SK-N-SH (cell line): ENCODE measurements around the gene ZDHHC19. TPM values are rescaled to one million over a fixed set of nuclear protein-coding genes. Genes with fewer than 3 reads are reported as not detected.

Experiments
- CTCF ChIA-PET: fragments of 300-600, 350-600 bp; formaldehyde crosslinking; extraction: SDS; loops from one replicate; lab custom pipeline; 2021; lab: Yijun Ruan, JAX
- POLR2A ChIA-PET: fragments of 350-600 bp; sonication (Branson Sonifier 250); formaldehyde crosslinking; extraction: SDS; loops from one replicate; lab custom pipeline; 2020; ENCODE audit warnings: antibody characterized with exemption, inconsistent platforms; lab: Yijun Ruan, JAX
- DNase-seq: peaks from one replicate; pipeline ENCODE4 v3.0.0; 2012
- H2AFZ ChIP-seq: fragments of 200-600 bp; sonication (generic); 2 replicates; pipeline ENCODE4 v1.8.1; 2016; ENCODE audit warnings: antibody characterized with exemption, mild to moderate bottlenecking, low read depth
- H3F3A ChIP-seq: fragments of 200-600 bp; sonication (generic); replicated peaks from 2 replicates; pipeline ENCODE3; 2016; ENCODE audit warnings: antibody characterized with exemption, mild to moderate bottlenecking; ENCODE audit not compliant: insufficient read depth
- H3K27ac ChIP-seq, 2 experiments: fragments of 200-500 bp in 1 of 2; fragments of 200-600 bp in 1 of 2; sonication (Bioruptor generic) in 1 of 2; sonication (generic), shearing (Covaris generic) in 1 of 2; 2 replicates each; pipeline versions ENCODE4 v1.5.1 to v1.6.1; 2014 to 2016; ENCODE audit warnings: low read depth in 2 of 2, inconsistent platforms in 1 of 2, low read length in 1 of 2, mild to moderate bottlenecking in 1 of 2, mixed read lengths in 1 of 2
- H3K27me3 ChIP-seq: fragments of 200-600 bp; sonication (generic), shearing (Covaris generic); 2 replicates; pipeline ENCODE4 v1.6.1; 2016; ENCODE audit warnings: mixed run types; ENCODE audit not compliant: insufficient read depth
- H3K36me3 ChIP-seq, 2 experiments: fragments of 200-500 bp in 1 of 2; fragments of 200-600 bp in 1 of 2; sonication (Bioruptor generic) in 1 of 2; sonication (generic) in 1 of 2; replicated peaks in 1 of 2; 2 replicates each; pipeline versions ENCODE3 to v1.5.1; 2014 to 2016; ENCODE audit warnings: low read length in 1 of 2, mild to moderate bottlenecking in 1 of 2; ENCODE audit not compliant: insufficient read depth in 2 of 2, control insufficient read depth in 1 of 2
- H3K4me1 ChIP-seq, 2 experiments: fragments of 200-500 bp in 1 of 2; fragments of 200-600 bp in 1 of 2; sonication (Bioruptor generic) in 1 of 2; sonication (generic), shearing (Covaris generic) in 1 of 2; 2 replicates each; pipeline versions ENCODE4 v1.5.1 to v1.6.1; 2014 to 2016; ENCODE audit warnings: low read depth in 1 of 2, low read length in 1 of 2, mixed run types in 1 of 2; ENCODE audit not compliant: insufficient read depth in 2 of 2, control insufficient read depth in 1 of 2
- H3K4me2 ChIP-seq: fragments of 200-600 bp; sonication (generic), shearing (Covaris generic); 2 replicates; pipeline ENCODE4 v1.6.1; 2017; ENCODE audit warnings: mixed run types
- H3K4me3 ChIP-seq, 2 experiments: fragments of 200-500 bp in 1 of 2; fragments of 200-600 bp in 1 of 2; sonication (Bioruptor generic) in 1 of 2; sonication (generic), shearing (Covaris generic) in 1 of 2; 2 replicates each; pipeline versions ENCODE4 v1.5.1 to v1.8.1; 2014 to 2016; ENCODE audit warnings: low read depth in 2 of 2, inconsistent platforms in 1 of 2, low read length in 1 of 2, mild to moderate bottlenecking in 1 of 2, mixed read lengths in 1 of 2, moderate library complexity in 1 of 2
- H3K79me2 ChIP-seq: fragments of 200-600 bp; sonication (generic); 2 replicates; pipeline ENCODE4 v1.8.1; 2017; ENCODE audit warnings: mild to moderate bottlenecking; ENCODE audit not compliant: insufficient read depth
- H3K9ac ChIP-seq: fragments of 200-600 bp; sonication (generic); 2 replicates; pipeline ENCODE4 v1.6.1; 2017; ENCODE audit warnings: mixed run types
- H3K9me2 ChIP-seq: fragments of 200-600 bp; sonication (generic); 2 replicates; pipeline ENCODE4 v1.6.1; 2017; ENCODE audit warnings: mixed run types
- H3K9me3 ChIP-seq: fragments of 200-600 bp; sonication (generic); 2 replicates; pipeline ENCODE4 v1.6.1; 2017; ENCODE audit warnings: mixed run types, mild to moderate bottlenecking, moderate library complexity
- H4K20me1 ChIP-seq: fragments of 200-600 bp; sonication (generic); 2 replicates; pipeline ENCODE4 v1.6.1; 2017; ENCODE audit warnings: mild to moderate bottlenecking, mixed run types; ENCODE audit not compliant: insufficient read depth
- EP300 ChIP-seq, 2 experiments: IDR thresholded peaks; 2 replicates each; pipeline versions ENCODE4 v1.4.0 to v1.6.1; 2012; ENCODE audit warnings: borderline replicate concordance in 1 of 2, low read depth in 1 of 2, low read length in 1 of 2
- EZH2phosphoT487 ChIP-seq: fragments of 200-600 bp; sonication (generic); IDR thresholded peaks from 2 replicates; pipeline ENCODE4 v1.6.1; 2017; ENCODE audit warnings: low read depth, mixed run types, mild to moderate bottlenecking, antibody characterized with exemption, moderate library complexity, borderline replicate concordance
- FOSL2 ChIP-seq: IDR thresholded peaks from 2 replicates; pipeline ENCODE4 v1.4.0; 2012; ENCODE audit warnings: low read depth, mild to moderate bottlenecking, moderate library complexity, borderline replicate concordance
- FOXM1 ChIP-seq: IDR thresholded peaks from 2 replicates; pipeline ENCODE4 v1.4.0; 2012; ENCODE audit warnings: low read depth, mild to moderate bottlenecking
- GABPA ChIP-seq: IDR thresholded peaks from 2 replicates; pipeline ENCODE4 v1.4.0; 2012; ENCODE audit warnings: low read depth, mild to moderate bottlenecking
- MAX ChIP-seq: IDR thresholded peaks from 2 replicates; pipeline ENCODE4 v1.4.0; 2012; ENCODE audit warnings: low read depth
- MEF2A ChIP-seq: IDR thresholded peaks from 2 replicates; pipeline ENCODE4 v1.4.0; 2012; ENCODE audit warnings: low read depth, borderline replicate concordance
- NRF1 ChIP-seq: IDR thresholded peaks from 2 replicates; pipeline ENCODE4 v1.6.1; 2012; ENCODE audit warnings: low read depth, mild to moderate bottlenecking, low read length
- SMC3 ChIP-seq: IDR thresholded peaks from 2 replicates; pipeline ENCODE4 v1.6.1; 2012; ENCODE audit warnings: low read depth, low read length, improper control_type of control experiment
- TCF12 ChIP-seq: IDR thresholded peaks from 2 replicates; pipeline ENCODE4 v1.4.0; 2012
- USF1 ChIP-seq: IDR thresholded peaks from 2 replicates; pipeline ENCODE4 v1.4.0; 2012; ENCODE audit warnings: low read depth, borderline replicate concordance
- WGBS: methylation state at CpG from one replicate; pipeline ENCODE4 v1.1.6; 2017; ENCODE audit warnings: low lambda C conversion rate; 5-methylcytosine and 5-hydroxymethylcytosine counted together
- polyA plus RNA-seq, 3 experiments: library from polyadenylated mRNA; depleted of rRNA; stranded (reverse); fragments of >200 nt; gene quantifications; 2 replicates each; pipeline ENCODE4 v1.2.3, GENCODE V29; 2012
- TF ChIP-seq, protein P1 (sequence below): IDR thresholded peaks from 2 replicates; pipeline ENCODE4; 2012
- TF ChIP-seq, protein P2 (sequence below): IDR thresholded peaks from 2 replicates; pipeline ENCODE4 v1.4.0; 2012; ENCODE audit warnings: low read depth, borderline replicate concordance

The ZDHHC19 gene
- polyA plus RNA-seq, 1 of the 3 experiments (the other 2 are of a cell fraction), result not detected

DNA sequence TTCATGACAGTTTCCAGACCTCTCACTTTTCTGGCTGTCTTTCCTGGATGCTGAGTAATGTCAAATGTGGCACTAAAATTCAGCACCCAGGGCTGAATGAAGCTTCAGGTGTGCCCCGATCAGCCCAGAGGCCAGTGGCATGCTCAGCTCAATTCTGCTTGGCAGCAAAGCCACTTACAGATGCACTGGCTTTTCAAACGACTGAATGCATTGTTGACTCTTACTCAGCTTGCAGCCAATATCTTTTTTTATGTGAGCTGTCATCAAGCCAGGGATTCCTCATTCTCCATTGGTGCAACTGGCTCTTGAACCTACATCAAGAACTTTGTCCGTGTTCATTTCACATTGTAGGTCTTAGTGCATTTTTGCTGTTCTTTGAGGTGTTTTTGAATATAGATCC, 60.7 kb downstream of the ZDHHC19 start:
- Histone ChIP-seq H3K27me3 (no peaks in the 10 kb centered on the region), H3F3A (no peaks in the 10 kb centered on the region), H3K9me3 (no peaks in the 10 kb centered on the region), H3K9ac (no peak overlapping the region), H3K79me2 (no peaks in the 10 kb centered on the region), H4K20me1 (no peaks in the 10 kb centered on the region), H3K27ac (no peak overlapping the region), H3K4me1 (no peaks in the 10 kb centered on the region), H3K9me2 (no peaks in the 10 kb centered on the region), H2AFZ (no peak overlapping the region), H3K4me2 (no peak overlapping the region)
- WGBS, result 43% methylated on average over 3 of the region's 3 CpGs
- CTCF ChIA-PET, result no interaction called here
- DNase-seq, result no peak
- no peak for TF ChIP-seq FOSL2
- no peak for TF ChIP-seq NRF1
- TF ChIP-seq, all 33 proteins: peak for 0
- no peaks in the 10 kb centered on the region for H3K36me3 ChIP-seq
- POLR2A ChIA-PET, result no interaction called here
- H3K4me3 ChIP-seq, result no peak overlapping the region

DNA sequence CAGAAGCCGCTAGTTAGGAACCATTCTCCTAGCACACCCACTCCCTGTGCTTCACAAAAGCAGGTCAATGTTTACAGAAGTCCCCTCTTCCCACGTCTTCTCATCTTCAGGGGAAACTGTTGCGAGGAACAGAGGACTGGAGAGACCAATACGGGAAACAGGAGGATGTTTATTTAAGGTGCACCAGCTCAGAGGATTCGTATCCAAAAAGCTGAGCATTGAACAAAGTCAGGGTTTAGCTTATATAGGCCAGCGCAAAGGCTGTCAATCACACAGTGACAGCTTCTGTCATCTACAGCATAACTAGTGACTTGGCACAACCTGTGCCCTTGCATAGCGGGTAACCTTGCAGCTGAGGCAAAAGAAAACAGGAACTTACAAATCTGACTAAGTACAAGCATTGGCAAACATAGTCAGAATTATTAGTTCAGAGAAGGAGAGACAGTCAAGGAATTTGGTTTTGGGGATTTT, 61.3 kb downstream of the ZDHHC19 start:
- Histone ChIP-seq H3K9ac (no peak overlapping the region), H3F3A (no peaks in the 10 kb centered on the region), H3K9me3 (no peaks in the 10 kb centered on the region), H3K27ac (no peak overlapping the region), H4K20me1 (no peaks in the 10 kb centered on the region), H3K9me2 (no peaks in the 10 kb centered on the region), H3K4me3 (no peak overlapping the region), H3K27me3 (no peaks in the 10 kb centered on the region), H3K36me3 (no peaks in the 10 kb centered on the region), H3K4me2 (no peak overlapping the region), H3K79me2 (no peaks in the 10 kb centered on the region), H3K4me1 (no peaks in the 10 kb centered on the region), H2AFZ (no peak overlapping the region)
- ChIA-PET POLR2A (interaction anchor here (1.2 kb wide), 1 partner anchor 37 kb away, joined by 3 read pairs; no protein-coding TSS in a partner anchor), CTCF (no interaction called here)
- no peak for DNase-seq
- 72% methylated on average over 7 of the region's 7 CpGs for WGBS
- TF ChIP-seq USF1, result no peak
- TF ChIP-seq MEF2A, result no peak
- no peak for TF ChIP-seq SMC3
- TF ChIP-seq, protein P1, sequence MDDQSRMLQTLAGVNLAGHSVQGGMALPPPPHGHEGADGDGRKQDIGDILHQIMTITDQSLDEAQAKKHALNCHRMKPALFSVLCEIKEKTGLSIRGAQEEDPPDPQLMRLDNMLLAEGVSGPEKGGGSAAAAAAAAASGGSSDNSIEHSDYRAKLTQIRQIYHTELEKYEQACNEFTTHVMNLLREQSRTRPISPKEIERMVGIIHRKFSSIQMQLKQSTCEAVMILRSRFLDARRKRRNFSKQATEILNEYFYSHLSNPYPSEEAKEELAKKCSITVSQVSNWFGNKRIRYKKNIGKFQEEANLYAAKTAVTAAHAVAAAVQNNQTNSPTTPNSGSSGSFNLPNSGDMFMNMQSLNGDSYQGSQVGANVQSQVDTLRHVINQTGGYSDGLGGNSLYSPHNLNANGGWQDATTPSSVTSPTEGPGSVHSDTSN, result no peak
- no peak for TF ChIP-seq EZH2phosphoT487

DNA sequence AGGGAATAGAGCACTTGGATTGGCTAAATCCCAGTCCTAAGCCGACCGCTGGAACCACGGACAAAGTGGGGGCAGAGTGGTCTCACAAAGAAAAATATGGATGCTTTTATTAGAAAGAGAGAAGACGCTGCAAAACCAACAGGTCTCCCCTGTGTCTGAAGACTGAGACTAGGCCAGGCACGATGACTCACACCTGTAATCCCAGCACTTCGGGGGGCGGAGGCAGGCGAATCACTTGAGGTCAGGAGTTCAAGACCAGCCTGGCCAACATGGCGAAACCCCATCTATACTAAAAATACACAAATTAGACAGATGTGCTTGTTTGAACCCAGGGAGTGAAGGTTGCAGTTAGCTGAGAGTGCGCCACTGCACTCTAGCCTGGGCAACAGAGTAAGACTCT, 61.8 kb downstream of the ZDHHC19 start:
- Histone ChIP-seq H3K9me2 (no peaks in the 10 kb centered on the region), H3K9me3 (no peaks in the 10 kb centered on the region), H4K20me1 (no peaks in the 10 kb centered on the region), H3K36me3 (no peaks in the 10 kb centered on the region), H3K9ac (no peak overlapping the region), H3K4me1 (no peaks in the 10 kb centered on the region), H3K4me3 (no peak overlapping the region), H3K4me2 (no peak overlapping the region), H3F3A (no peaks in the 10 kb centered on the region), H3K27ac (no peak overlapping the region), H2AFZ (no peak overlapping the region), H3K79me2 (no peaks in the 10 kb centered on the region), H3K27me3 (no peaks in the 10 kb centered on the region)
- TF ChIP-seq EP300 (IDR thresholded peaks at IDR 0.05; ENCODE audit: borderline replicate concordance in 1 of 2, low read depth in 1 of 2, low read length in 1 of 2), result no peak
- TF ChIP-seq SMC3, result no peak
- TF ChIP-seq, protein P2, sequence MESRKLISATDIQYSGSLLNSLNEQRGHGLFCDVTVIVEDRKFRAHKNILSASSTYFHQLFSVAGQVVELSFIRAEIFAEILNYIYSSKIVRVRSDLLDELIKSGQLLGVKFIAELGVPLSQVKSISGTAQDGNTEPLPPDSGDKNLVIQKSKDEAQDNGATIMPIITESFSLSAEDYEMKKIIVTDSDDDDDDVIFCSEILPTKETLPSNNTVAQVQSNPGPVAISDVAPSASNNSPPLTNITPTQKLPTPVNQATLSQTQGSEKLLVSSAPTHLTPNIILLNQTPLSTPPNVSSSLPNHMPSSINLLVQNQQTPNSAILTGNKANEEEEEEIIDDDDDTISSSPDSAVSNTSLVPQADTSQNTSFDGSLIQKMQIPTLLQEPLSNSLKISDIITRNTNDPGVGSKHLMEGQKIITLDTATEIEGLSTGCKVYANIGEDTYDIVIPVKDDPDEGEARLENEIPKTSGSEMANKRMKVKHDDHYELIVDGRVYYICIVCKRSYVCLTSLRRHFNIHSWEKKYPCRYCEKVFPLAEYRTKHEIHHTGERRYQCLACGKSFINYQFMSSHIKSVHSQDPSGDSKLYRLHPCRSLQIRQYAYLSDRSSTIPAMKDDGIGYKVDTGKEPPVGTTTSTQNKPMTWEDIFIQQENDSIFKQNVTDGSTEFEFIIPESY, result no peak
- no peak for TF ChIP-seq MAX
- no peak for TF ChIP-seq TCF12
- TF ChIP-seq EZH2phosphoT487, result no peak
- TF ChIP-seq GABPA, result no peak
- TF ChIP-seq FOXM1, result no peak
- TF ChIP-seq, protein P1, result no peak
- ChIA-PET POLR2A (interaction anchor here (1.2 kb wide), 1 partner anchor 37 kb away, joined by 3 read pairs; no protein-coding TSS in a partner anchor), CTCF (no interaction called here)
- WGBS, result 52% methylated on average over 10 of the region's 10 CpGs
- no peak for DNase-seq
